Large intestine (tissue), 3 donors: ENCODE results near the gene PDGFC. TPM values are rescaled to one million over a fixed set of nuclear protein-coding genes. Genes with fewer than 3 reads are reported as not detected.
"Not testable (repeated sequence)": the region's sequence is repeated elsewhere in the genome, so short reads cannot be mapped to it uniquely, and the experiment has no call there.

Experiments
- DNase-seq, 2 donors: peaks; one replicate each; pipeline versions ENCODE4 v3.0.0 to v3.0.0-alpha.2; 2013
- H3K27ac ChIP-seq: one replicate; pipeline ENCODE4 v1.5.1; 2013; ENCODE audit warnings: low read length
- H3K27me3 ChIP-seq: 2 replicates; pipeline ENCODE4 v1.6.1; 2013; ENCODE audit warnings: low read length; ENCODE audit not compliant: control insufficient read depth, insufficient read depth
- H3K36me3 ChIP-seq: 2 replicates; pipeline ENCODE4 v1.6.1; 2013; ENCODE audit warnings: low read length; ENCODE audit not compliant: control insufficient read depth, insufficient read depth
- H3K4me1 ChIP-seq: one replicate; pipeline ENCODE4 v1.6.1; 2013; ENCODE audit warnings: low read length; ENCODE audit not compliant: control insufficient read depth, insufficient read depth
- H3K4me3 ChIP-seq: one replicate; pipeline ENCODE4 v1.5.1; 2013; ENCODE audit warnings: low read length
- H3K9me3 ChIP-seq: one replicate; pipeline ENCODE4 v1.6.1; 2013; ENCODE audit warnings: mild to moderate bottlenecking, low read depth, low read length, moderate library complexity; ENCODE audit not compliant: control insufficient read depth
- WGBS: methylation state at CpG from one replicate; pipeline ENCODE4 v1.1.5; 2013; ENCODE audit warnings: low lambda C conversion rate; ENCODE audit not compliant: insufficient coverage; 5-methylcytosine and 5-hydroxymethylcytosine counted together
- polyA plus RNA-seq: library from polyadenylated mRNA; unstranded; fragments of 120-200 nt; gene quantifications from one replicate; pipeline ENCODE4 v1.2.1, GENCODE V29; 2013

The PDGFC gene
- polyA plus RNA-seq, 1 donor, result 23.5 TPM

DNA sequence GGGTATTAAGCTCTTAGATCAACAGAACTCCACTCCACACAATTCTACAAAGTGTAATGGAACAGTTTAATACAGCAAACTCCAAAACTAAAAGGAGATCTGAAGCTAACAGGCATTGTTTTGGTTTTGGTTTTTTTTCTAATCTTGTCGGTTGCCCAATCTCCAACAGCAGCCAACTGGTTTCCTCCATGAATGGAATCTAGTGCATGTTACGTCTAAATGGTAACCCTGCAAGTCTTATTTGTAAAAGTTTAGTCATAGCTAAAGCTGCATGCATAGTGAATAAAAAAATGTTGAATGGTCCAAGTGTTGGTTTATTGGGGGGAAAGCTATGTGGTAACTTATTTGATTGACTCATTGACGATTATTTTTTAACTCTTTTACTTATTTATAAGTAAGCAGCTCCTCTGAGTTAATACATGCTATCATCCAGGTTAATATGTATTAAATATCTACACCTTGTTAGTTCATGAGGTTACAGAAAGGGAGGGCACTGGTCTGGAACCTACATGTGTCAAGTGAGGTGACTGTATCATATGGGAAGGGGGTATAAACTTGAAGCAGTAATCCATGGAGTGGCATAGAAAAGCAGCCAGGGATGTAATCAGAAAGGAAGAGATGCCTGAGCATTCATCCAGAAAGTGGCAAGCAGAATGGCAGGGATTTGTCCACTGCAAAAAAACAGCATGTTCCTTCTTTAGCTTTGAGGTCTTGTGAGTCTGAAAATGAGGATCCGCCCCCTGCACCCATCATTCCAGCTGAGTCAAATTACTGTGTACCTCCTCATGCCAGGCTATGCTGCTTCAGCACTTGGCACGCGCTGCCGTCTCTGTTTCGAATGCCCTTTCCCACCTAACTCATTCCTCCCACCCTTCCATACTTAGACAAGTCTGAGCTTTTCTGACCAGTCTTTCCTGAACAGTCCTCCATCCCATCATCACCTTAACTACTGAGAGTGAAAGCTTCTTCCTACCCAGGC is 81.7 kb downstream of the PDGFC start:
- Histone ChIP-seq H3K36me3 (no peaks in the 10 kb centered on the region), H3K27ac (no peak overlapping the region), H3K9me3 (no peaks in the 10 kb centered on the region), H3K4me1 (no peaks in the 10 kb centered on the region), H3K4me3 (no peak overlapping the region), H3K27me3 (no peaks in the 10 kb centered on the region)
- DNase-seq, result no peak
- 80% methylated on average over 1 of the region's 8 CpGs for WGBS

DNA sequence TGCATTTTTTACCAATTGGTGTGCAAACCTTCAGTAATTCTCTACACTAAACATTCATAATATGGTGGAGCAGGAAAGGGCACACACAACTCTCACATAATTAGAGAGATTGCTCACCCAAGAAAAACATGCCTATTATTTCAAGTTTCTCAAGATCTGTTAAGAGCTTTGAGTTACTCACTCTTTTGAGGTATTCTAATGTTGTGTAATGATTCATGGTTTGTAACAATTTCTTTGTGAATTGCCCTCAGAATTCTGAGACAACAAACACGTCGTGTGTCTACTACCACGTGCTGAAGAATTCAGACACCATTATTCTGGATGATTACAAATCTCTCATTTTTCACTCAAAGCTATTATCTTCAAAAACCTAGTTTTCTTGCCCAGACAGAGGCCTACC is 82.8 kb downstream of the PDGFC start:
- WGBS, result 87% methylated on average over 3 of the region's 3 CpGs
- Histone ChIP-seq H3K4me1 (no peaks in the 10 kb centered on the region), H3K4me3 (no peak overlapping the region), H3K27ac (no peak overlapping the region), H3K9me3 (no peaks in the 10 kb centered on the region), H3K27me3 (no peaks in the 10 kb centered on the region), H3K36me3 (no peaks in the 10 kb centered on the region)
- no peak for DNase-seq

DNA sequence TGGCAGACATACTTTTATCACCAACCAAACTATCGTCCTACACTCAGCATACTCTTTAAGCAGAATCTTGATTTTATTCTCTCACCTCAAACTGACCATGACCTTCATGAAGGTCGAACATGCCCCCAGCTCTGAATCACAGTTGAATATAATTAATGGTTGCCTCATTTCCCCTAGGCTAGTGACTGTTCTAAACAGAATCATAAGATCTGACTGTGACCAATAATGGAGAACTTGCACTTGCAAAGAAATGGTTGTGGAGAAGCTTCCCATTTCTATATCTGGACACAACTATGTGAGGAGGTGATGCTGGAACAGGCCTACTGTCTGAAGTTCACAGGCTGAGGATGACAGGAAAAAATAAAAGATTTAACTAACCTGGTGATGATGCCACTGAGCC is 85.1 kb downstream of the PDGFC start:
- H3K4me3 ChIP-seq, result no peak overlapping the region
- no peaks in the 10 kb centered on the region for H3K36me3 ChIP-seq
- WGBS, result no CpG with 5 or more reads among the region's 2 CpGs
- no peaks in the 10 kb centered on the region for H3K4me1 ChIP-seq
- H3K9me3 ChIP-seq, result no peaks in the 10 kb centered on the region
- no peak for DNase-seq
- H3K27me3 ChIP-seq, result no peaks in the 10 kb centered on the region
- H3K27ac ChIP-seq, result no peak overlapping the region

DNA sequence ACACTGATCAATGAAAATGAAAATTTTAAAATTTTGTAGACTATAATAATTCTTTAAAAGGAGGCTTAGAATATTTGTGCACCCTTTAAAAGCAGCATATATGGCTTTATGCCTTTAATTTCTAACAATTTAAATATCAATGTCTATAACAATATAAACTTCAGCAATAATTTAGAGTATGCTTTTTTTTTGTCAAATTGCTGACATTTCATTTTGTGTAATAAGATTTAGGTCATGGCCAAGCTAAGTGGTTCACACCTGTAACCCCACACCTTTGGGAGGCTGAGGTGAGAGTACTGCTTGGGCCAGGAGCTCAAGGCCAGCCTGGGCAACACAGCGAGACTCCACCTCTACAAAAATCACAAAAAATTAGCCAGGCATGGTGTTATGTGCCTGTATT is 86.2 kb downstream of the PDGFC start:
- Histone ChIP-seq H3K27me3 (no peaks in the 10 kb centered on the region), H3K4me3 (no peak overlapping the region), H3K4me1 (no peaks in the 10 kb centered on the region), H3K36me3 (no peaks in the 10 kb centered on the region), H3K9me3 (no peaks in the 10 kb centered on the region), H3K27ac (no peak overlapping the region)
- WGBS, result no CpG with 5 or more reads among the region's 1 CpG
- no peak for DNase-seq

DNA sequence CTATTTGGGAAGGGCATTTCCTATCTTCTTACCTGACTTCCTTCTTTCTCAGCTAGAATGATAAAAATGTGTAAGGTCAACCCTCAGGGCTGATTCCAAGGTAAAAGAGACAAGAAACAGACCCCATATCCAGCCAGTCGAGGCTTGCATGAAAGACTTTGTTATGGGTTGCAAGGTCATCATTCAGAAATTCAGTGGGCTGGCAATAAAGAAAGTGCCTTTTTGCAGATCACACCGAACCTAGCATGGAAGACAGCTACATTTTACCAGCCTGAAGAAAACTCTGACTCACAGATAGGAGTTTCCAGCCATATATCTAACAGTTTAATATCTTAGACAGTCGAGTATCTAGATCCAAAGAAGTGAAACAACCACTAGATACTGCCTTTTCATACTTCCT is 87.4 kb downstream of the PDGFC start:
- Histone ChIP-seq H3K27me3 (no peaks in the 10 kb centered on the region), H3K4me3 (no peak overlapping the region), H3K4me1 (no peaks in the 10 kb centered on the region), H3K36me3 (no peaks in the 10 kb centered on the region), H3K27ac (no peak overlapping the region), H3K9me3 (no peaks in the 10 kb centered on the region)
- WGBS, result no CpG with 5 or more reads among the region's 3 CpGs
- DNase-seq, result no peak

DNA sequence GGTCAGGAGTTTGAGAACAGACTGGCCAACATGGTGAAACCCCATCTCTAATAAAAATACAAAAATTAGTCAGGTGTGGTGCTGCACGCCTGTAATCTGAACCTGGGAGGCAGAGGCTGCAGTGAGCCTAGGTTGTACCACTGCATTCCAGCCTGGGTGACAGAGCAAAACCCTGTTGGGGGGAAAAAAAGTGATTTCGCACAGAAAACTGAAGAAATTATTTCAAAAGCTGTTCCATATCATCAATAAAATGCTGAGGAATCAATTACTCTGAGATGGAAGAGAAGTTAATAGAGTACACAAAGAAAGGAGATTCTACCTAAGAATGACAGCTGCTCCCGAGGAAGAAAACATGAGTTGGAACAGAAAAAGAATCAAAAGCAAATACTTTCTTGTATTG is 95.9 kb downstream of the PDGFC start:
- Histone ChIP-seq H3K9me3 (no peaks in the 10 kb centered on the region), H3K27ac (no peak overlapping the region), H3K36me3 (no peaks in the 10 kb centered on the region), H3K27me3 (no peaks in the 10 kb centered on the region), H3K4me1 (no peaks in the 10 kb centered on the region), H3K4me3 (no peak overlapping the region)
- no peak for DNase-seq
- 100% methylated on average over 2 of the region's 3 CpGs for WGBS

DNA sequence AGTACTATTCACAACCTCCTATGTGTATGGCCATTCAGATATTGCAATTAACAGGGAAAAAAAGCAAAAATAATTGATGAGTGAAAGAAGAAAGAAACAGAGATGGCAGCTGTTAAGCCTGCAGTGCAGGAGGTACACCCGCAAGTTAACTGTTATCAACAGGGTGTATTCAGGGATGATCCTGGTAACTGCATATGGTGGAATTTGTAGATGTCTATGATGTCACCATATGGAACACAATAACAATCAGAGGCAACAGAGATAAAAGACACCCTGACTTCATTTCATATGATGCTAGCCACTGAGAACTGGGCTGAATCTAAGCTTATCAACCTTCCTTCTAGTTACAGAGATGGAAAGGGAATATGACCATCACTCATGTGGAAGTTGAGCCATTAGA is 96.5 kb downstream of the PDGFC start:
- WGBS, result 100% methylated on average over 1 of the region's 1 CpG
- Histone ChIP-seq H3K27me3 (no peaks in the 10 kb centered on the region), H3K4me3 (no peak overlapping the region), H3K36me3 (no peaks in the 10 kb centered on the region), H3K9me3 (no peaks in the 10 kb centered on the region), H3K27ac (no peak overlapping the region), H3K4me1 (no peaks in the 10 kb centered on the region)
- no peak for DNase-seq

DNA sequence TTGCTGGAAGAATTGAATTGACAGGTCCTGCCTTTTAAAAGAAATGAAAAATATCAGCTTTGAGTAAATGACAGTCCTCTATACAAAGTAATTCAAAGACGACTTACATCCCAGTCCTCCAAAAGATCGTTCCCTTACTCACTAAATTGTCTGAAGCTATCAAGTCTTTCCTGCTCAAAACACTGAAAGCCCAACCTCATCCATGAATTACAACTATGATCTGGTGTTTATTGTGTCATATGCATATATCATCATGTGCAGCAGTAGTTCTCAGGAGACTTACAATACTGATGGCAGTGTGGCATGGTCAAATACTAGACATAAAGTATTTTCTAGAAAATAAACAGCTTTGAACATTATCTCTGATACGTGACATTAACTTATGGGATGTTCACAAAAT is 97.8 kb downstream of the PDGFC start:
- 100% methylated on average over 3 of the region's 3 CpGs for WGBS
- no peaks in the 10 kb centered on the region for H3K4me1 ChIP-seq
- H3K27me3 ChIP-seq, result no peaks in the 10 kb centered on the region
- no peak overlapping the region for H3K27ac ChIP-seq
- no peak for DNase-seq
- no peaks in the 10 kb centered on the region for H3K9me3 ChIP-seq
- no peak overlapping the region for H3K4me3 ChIP-seq
- H3K36me3 ChIP-seq, result no peaks in the 10 kb centered on the region

DNA sequence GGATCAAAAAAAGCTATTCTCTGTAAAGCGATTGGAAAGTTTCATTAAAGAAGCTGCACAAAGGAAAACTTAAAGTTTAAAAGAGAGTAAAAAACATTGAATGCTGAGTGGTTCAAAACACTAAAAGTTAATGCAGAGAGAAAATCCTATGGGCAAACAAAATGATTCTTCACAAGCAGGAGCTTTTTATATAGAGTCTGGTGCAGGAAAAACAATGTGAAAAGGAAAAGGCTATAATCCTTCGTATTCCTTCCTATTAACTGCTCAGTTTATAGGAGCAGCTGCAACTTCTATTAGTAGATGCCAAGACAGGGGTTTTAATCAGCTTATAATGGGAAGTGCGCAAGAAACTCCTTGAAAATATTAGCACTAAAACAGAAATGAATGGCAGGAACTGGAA is 100.7 kb downstream of the PDGFC start:
- WGBS, result 94% methylated on average over 3 of the region's 3 CpGs
- Histone ChIP-seq H3K27me3 (no peaks in the 10 kb centered on the region), H3K27ac (no peak overlapping the region), H3K4me3 (no peak overlapping the region), H3K9me3 (no peaks in the 10 kb centered on the region), H3K4me1 (no peaks in the 10 kb centered on the region), H3K36me3 (no peaks in the 10 kb centered on the region)
- DNase-seq, result no peak

DNA sequence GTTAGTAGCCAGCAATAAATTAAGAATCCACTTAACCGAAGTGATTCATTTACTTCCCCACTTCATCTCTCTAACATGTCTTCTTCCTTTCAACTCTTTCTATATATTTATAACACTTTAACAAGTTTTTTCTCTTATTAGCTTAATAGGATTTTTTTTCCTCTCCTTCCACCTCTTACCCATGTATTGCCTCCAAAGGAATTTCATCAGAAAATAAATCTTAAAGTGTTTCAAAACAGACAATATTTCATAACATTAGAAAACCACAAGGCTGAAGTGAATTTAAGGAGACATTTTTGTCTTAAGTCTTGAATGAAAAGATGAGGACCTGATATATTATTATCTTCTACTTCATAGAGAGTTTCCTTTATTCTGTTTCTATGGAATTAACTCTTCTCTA is 101.5 kb downstream of the PDGFC start:
- Histone ChIP-seq H3K36me3 (no peaks in the 10 kb centered on the region), H3K4me3 (no peak overlapping the region), H3K27me3 (no peaks in the 10 kb centered on the region), H3K9me3 (no peaks in the 10 kb centered on the region), H3K4me1 (no peaks in the 10 kb centered on the region), H3K27ac (no peak overlapping the region)
- DNase-seq, result no peak
- 100% methylated on average over 1 of the region's 1 CpG for WGBS

DNA sequence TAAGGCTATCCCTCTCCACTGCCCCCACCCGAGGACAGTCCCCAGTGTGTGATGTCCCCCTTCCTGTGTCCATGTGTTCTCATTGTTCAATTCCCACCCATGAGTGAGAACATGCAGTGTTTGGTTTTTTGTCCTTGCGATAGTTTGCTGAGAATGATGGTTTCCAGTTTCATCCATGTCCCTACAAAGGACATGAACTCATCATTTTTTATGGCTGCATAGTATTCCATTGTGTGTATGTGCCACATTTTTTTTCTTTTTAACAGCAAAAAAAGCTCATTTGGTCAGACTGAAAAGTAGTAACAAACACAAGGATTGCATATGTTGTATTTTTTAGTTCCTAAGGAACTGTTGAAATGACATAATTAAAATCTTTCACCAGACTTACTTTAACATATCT is 105.5 kb downstream of the PDGFC start:
- not testable (repeated sequence) for H3K4me1 ChIP-seq, DNase-seq, H3K27ac ChIP-seq, H3K9me3 ChIP-seq, H3K36me3 ChIP-seq, H3K27me3 ChIP-seq, H3K4me3 ChIP-seq
- no CpG with 5 or more reads among the region's 2 CpGs for WGBS
